ENCODE measurements around the gene NTN3.

Gene NTN3

DNA sequence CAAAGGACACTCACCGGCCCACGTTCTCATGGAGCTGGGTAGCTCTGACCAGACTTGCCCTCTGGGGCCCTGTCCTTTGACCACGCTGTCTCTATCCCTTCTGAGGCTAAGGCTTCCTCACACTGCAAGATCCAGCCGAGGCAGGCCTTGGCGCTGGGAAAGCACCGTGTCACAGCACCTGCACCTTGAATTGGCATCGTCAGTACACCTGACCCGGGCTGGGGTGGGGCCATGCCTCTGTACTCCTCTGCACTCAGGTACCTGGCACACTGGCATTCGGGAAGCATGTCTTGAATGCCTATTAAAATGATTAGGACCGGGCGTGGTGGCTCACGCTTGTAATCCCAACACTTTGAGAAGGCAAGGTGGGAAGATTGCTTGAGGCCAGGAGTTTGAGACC is 9.9 kb downstream of the NTN3 start:
- DNase-seq = peak; percentile 20

DNA sequence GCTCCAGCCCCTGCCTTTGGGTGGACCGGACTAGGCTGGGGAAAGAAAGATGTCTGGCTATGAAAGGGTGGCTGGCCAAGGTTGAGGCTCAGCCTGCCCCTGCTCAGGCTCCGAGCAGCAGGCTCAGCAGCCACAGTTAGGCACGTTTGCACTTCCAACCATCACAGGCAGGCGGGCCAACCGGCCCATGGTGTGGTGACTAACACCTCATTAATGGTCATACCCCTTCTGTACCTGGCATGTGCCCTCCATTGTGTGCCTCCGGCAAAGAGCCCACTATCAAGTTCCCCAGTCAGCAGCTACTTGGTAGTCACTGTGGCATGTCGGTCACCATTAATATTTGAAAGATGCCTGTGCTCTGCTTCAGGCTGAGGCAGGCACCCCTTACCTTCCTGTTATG is 10.6 kb downstream of the NTN3 start:
- peak; percentile 41 for DNase-seq

DNA sequence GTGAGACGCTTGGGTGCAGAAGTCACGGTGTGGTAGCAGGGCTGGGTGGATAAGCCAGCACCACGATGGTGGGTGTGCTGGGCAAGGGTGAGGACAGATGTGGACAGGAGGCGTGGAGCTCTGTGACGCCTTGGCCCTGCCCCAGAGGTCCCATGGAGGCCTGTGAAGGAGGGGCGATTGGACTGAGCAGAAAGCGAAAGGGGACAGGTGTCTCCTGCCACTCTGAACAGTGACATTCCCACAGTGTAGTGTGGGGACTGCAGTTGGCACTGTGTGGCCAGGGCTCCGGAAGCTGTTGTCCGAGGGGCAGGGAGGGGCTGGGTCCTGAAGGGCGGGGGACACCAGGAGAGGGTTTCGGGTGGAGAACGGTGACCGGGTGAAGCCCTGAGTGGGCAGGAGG is 11.2 kb downstream of the NTN3 start:
- no peak for DNase-seq

DNA sequence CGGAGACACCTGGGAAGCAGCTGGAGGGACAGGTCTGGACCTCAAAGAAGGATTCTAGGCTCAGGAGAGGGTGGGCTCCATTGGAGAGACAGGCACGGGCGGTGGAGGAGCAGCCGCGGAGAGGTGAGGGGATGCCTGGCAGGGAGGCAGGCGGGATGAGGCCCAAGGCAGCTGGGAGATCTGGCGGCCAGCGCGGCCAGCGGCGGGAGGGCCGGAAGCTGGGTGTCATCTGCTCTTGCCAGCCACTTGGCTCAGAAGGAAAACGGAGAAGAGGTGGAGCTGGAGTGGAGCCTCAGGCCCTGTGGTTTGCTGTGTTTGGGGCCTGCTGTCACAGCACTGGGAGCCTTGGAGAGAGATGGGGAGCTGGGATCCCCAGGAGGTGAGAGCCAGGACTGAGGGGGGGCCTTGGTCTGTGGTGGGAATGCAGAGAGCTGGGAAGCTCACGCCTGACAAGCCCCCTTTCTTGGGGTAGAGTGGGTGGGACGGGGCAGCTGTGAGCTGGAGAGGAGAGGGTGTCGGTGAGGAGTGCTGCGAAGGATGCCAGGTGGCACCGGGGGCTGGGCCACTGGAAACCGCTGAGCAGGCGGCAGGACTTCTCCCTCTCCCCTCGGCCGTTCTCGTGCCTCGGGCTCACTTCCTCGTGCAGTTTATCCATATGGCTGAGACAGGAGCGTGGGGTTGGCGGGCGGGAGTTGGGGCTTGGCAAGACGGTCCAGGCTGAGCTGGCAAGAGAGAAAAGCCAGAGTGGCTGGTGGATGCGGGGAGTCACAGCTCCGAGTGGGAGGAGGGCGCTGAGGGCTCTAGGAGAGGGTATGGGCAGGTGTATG is 11.8 kb downstream of the NTN3 start:
- DNase-seq = peak; percentile 71

DNA sequence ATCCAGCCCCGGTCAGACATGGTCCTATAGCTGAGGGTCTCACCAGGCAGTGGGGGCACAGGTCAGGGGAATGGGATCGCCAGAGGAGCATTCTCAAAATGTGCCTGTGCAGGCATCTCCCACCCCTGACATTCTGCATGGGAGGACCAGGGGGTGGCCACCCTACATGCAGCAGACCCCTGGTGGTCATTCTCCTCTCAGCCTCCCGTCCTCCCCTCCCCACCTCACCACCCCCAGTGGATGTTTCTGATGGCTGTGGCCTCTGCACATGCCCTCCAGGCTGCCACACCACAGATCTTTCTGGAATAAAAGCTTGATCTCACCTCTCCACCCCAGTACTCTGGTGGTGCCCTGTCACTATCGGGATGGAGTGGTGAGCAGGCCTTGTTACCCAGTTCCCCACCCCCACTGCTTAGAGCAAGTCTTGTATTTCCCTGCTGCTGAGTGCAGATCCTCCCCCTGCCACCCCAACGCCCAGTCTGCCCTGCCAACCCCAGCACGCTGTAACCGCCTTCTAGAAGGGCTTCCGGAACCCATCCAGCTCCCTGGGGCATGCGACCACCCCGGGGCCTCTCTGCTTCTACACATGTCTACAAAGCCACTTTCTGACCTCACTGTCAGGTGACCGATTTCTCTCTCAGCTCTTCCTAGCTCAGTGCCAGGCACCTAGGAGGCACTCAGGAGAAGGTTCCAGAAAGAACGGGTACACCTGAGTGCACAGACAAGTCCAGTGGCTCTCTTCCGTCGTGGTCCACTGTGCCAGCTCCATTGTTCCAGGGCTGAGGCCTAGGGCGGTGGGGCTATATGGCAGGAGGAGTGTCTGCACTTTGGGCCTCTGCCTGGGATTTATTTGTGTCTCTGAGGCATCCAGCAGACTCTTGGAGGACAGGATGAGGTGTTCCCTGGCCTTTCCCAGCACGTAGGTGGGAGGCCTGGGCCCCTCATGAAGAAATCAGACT is 13.1 kb downstream of the NTN3 start:
- DNase-seq = no peak

DNA sequence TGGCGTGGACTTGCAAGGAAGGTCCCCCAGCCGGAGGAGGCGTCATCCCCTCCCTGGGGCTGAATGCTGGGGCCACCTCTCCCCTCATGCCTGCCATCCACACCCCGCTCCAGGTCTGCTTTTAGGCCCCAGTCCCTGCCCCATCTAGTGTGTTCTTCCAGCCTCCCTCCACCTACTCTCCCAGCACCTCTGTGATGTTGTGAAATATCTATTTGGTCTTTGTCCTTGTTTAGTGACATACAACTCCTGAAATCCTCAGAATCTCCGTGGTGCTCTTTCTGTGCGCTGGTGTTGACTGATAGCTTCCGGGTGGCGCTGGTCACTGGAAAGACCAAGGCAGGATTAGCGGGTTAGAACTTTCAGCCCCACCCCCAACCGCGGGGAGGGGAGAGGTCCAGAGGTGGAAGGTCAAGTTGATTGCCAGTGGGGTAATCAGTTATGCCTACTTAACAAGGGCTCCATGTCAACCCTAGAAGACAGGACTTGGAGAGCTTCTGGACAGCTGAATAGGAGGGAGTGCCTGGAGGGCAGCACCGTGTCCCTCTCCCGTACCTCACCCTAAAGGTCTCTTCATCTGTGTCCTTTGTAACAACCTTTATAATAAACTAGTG is 13.9 kb downstream of the NTN3 start:
- no peak for DNase-seq

DNA sequence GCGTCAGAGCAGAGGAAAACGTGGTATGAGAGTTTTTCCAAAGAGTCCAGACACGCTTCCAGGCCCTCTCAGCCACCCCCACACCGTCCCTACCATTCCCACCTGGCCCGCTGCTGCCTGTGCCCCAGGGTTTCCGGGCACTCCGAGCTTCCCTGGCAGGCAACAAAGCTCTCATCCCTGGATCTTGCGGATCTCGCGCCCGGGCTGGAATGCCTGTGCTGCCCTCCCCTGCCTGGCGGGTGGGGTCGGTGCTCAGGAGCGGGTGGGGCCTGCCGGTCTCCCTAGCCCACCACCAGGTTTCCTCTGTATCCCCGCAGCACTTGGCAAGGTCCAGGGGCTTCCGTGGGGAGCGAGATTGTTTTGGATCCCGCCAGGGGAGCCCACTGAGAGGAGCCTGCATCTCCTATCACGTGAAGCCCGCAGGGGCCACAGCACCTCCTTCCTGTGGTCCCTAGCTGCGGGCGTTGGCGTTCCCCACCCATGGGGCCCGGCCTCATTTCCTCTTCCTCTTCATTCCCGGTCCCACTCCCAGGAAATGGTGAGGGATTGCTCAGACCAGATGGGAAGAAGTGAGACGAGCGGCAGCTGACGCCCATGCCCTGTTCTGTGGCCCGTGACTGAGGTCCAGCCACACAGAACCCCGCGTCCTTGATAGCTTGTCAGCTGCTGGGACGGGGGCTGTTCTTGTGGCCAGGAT is 14.9 kb downstream of the NTN3 start:
- no peak for DNase-seq

DNA sequence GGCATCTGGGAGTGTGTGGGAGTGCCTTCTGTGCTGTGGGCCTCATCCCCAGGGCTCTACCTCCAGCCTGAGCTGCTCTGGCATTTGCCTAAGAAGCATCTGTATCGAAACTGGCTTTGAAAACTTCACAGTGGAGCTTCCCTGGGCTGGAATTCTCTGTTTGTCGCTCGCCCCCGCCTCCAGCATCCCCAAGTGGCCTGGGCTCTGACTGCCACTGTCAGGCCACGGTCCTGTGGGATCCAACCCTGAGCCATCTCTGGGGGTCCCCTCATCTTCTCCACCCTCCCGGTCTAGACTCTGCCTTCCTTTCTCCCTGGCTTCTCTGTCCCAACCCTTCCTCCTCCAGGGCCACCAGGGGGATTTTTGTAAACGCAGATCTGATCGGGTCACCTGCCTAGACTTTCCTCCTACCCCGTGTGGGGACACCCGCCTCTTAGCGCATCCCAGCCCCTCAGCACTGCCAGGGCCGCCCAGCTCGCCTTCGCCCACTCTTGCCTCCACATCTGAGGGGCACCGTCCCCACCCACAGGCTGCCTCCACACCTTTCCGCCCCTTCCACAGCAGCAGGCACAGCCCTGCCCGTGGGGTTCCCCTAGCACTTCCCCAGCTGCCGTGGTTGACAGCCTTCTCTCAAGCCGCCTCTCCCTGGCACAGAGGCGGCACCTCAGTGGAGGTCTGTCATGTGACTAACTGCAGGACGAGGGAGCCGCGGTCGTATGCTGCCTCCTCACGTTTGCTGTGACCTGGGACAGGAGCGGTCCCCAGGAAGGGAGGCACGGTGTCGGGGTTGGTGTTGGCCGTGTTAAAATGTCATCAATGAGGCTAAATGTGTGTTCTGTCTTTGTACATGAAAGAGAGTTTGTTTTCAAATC is 15.8 kb downstream of the NTN3 start:
- peak; percentile 12 for DNase-seq

DNA sequence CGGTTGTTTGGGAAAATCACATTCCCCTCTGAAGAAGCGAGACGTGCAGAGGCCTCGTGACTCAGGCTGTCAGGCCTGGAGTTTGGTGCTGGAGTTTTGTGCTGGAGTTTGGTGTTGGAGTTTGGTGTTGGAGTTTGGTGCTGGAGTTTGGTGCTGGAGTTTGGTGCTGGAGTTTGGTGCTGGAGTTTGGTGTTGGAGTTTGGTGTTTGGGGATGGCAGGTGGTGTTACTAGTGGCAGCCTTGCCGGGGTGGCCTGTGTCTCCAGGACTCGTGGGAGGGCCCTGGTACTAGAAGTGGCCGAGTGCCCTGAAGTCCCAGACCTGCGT is 16.4 kb downstream of the NTN3 start:
- DNase-seq = no peak

DNA sequence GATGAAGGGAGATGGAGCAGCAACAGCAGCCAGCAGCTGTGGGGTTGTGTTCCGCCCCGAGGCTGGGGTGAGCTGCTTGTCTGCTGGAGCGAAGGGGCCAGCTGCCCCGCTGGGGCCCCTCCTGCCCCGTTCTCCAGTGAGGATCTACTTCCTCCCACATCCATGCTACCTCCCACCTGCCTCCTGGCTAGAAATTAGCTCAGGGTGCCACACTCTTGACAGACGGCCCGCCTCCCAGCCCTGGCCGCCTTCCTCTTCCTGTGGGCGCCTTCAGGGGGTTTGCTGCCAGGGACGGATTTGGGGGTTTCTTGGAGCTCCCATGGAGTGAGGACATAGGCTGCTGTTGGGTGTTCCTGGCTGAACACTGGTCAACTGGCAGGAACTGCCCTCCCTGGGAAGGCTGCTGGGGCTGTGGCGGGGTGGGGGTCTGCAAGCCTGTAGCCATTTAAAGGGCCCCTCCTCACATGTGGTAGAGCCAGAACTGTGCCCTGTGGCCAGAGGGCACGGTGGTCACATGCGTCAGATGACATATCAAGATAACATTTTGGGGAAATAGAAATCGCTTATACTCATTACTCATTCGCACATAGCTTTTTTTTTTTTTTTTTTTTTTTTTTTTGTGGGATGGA is 16.9 kb downstream of the NTN3 start:
- DNase-seq = no peak

DNA sequence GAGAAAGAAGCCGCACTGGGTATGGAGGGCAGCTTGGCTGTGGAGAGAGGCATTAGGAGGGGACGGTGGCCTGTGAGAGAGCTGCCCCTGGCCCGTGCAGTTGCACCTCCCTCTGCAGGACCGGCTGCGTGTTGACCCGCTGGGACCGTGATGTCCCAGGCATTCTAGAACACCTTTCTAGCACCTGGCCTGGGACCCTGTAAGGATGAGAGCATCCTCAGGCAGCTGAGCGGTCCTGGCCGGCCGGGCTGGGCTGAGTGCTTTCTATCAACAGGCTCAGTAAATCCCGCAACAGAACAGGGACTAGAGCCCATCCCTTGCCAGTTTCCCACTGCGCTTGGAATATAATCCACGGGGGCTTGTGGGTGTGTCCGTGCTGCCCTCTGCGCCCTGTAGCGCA is 18.5 kb downstream of the NTN3 start:
- no peak for DNase-seq

DNA sequence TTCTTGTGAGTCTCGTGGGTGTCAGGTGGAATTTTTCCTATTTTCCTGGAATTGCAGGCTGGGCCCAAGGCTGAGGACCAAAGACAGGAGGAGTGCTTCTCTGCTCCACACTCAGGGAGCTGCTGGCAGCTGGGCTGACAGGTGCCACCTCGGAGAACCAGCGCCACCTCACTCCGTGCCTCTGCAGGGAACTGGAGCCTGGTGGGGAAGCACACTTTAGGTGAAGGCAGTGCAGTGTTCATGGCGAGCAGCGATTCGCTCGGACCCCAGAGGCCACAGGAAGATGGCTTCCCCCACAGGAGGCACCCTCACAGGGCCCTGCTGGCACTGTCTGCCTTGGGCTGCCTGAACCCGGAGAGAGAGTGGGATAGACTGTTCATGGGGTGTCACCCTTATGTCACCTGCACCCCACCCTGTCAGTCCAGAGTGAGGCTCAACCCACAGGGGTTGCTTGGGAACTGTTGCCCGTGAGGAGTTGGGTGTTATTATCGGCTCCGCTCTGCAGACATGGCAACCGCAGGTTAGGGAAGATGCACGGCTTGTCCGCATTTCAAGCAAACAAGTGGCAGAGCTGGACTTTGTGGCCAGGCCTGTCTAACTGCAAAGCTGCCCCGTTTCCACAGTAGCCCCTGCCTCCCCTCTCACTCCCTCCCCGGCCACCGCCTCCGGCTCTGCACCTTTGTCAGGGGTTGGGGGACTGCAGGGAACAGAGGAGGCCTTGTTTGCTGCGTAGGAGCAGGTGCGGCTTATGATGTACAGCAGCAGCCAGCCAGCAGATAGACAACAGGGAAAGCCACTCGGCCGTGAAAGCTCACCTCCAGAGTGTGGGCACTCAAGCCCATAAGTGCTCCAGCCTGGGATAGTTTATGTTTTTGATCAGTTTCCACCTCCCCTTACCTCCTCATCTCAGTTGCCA is 19.4 kb downstream of the NTN3 start:
- DNase-seq = peak; percentile 82

DNA sequence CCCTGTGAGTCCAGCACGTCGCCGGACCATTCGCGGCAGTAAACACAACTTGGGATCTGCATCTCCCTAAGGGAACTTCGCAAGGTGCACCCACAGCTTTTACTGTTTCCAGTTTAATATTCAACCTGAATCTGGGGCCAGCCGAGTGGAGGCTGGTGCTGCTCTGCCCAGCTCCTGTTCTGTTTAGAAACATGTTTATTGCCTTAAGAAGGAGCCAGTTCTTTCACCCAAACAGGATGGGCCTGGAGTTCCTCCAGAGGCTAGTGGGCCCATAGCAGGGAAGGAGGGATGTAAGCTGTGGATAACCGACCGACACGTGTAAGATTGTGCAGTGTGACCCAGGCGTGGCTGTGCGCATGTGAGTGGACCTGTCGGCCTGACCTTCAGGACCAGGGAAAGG is 21.2 kb downstream of the NTN3 start:
- DNase-seq = no peak

DNA sequence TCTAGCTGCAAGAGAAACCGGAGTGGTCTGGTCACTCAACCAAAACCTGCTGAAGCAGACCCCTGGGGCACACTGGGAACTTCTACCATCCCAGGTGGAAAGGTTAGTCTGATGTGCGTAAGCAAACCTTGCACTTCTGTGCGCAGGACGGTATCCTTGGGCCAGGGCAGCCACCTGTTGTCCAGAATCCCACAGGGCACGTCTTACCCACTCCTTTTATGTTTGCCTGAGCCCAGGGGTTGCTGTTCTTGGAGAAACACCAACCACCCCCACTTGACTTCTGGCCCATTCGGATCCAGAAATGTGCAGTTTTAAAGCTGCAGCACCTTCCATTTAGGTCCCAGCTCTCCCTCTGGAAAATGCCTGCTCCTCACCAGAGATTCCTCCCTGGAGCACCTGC is 22.5 kb downstream of the NTN3 start:
- no peak for DNase-seq

DNA sequence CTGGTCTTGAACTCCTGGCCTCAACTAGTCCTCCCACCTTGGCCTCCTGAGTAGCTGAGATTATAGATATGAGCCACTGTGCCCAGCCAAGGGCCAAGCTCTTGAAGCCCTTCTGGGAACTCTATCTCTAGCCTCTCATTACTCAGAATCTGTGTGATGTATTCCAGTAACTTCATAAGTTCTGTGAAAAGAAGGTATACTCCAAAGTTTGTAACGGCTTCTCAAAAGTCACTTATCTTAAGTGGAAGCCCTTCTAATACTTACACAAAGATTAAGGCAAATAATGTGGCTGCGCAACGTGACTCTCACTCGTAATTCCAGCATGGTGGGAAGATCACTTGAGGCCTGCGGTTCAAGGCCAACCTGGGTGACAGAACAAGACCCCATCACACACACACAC is 23.5 kb downstream of the NTN3 start:
- DNase-seq = no peak

DNA sequence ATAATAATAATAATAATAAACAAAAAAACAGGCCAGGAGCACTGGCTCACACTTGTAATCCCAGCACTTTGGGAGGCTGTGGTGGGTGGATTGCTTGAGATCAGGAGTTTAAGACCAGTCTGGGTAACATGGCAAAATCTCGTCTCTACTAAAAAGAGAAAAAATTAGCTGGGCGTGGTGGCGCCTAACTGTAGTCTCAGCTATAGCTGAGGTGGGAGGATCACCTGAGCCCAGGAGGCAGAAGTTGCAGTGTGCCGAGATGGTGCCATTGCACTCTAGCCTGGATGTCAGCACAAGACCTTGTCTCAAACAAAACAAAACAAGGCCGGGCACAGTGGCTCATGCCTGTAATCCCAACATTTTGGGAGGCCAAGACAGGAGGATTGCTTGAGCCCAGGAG is 23.9 kb downstream of the NTN3 start:
- DNase-seq = no peak

DNA sequence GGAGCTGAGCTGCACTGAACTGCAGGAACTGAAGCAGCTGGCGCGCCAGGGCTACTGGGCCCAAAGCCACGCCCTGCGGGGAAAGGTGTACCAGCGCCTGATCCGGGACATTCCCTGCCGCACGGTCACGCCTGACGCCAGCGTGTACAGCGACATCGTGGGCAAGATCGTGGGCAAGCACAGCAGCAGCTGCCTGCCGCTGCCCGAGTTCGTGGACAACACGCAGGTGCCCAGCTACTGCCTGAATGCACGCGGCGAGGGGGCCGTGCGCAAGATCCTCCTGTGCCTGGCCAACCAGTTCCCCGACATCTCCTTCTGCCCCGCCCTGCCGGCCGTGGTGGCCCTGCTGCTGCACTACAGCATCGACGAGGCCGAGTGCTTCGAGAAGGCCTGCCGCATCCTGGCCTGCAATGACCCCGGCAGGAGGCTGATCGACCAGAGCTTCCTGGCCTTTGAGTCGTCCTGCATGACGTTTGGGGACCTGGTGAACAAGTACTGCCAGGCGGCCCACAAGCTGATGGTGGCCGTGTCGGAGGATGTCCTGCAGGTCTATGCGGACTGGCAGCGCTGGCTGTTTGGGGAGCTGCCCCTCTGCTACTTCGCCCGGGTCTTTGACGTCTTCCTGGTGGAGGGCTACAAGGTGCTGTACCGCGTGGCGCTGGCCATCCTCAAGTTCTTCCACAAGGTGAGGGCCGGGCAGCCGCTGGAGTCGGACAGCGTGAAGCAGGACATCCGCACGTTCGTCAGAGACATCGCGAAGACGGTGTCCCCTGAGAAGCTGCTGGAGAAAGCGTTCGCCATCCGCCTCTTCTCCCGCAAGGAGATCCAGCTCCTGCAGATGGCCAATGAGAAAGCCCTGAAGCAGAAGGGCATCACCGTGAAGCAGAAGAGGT is 25.4 kb downstream of the NTN3 start:
- no peak for DNase-seq

DNA sequence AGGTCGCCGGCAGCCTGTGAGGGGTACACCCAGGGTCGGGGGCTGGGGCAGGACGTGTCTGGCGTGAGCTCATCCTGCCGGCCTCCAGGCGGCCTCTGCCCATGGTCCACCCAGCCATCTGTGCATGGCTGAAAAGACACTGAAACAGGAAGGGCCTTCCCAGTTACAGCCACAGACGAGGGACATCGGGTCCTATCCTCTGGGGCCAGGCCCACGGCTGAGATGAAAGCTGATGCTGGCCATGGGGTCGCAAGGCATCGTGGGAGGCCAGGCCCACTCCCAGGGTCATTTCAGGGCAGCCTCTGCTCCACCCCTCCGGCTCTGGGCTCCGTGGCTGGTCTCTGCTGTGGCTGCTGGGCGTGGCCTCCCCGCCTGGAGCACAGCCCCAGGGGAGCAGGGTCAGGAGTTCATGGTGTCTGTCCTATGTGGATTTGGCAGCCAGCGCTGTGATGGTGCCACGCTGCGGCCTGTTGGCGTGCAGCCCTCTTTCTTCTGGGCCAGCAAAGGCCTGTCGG is 26.1 kb downstream of the NTN3 start:
- DNase-seq = no peak
